Measurements from ENCODE around the gene ZNF500.

The ZNF500 gene

GRCh38 chr16:4753227-4753626, 13.7 kb downstream of the ZNF500 start:
- H3K27ac ChIP-seq: no peak overlapping the region
- no peak for TF ChIP-seq CTCF (conservative IDR thresholded peaks at IDR 0.05)

GRCh38 chr16:4752351-4753100, 14.4 kb downstream of the ZNF500 start:
- no peak overlapping the region for H3K27ac ChIP-seq
- no peak for TF ChIP-seq CTCF (conservative IDR thresholded peaks at IDR 0.05)

- no peak overlapping the region for H3K27ac ChIP-seq
- no peak for TF ChIP-seq CTCF (conservative IDR thresholded peaks at IDR 0.05)
These were observed 16.1 kb downstream of the ZNF500 start for GRCh38 chr16:4750896-4751295.

GRCh38 chr16:4749700-4750257, 17.2 kb downstream of the ZNF500 start:
- H3K27ac ChIP-seq: no peak overlapping the region
- TF ChIP-seq CTCF (conservative IDR thresholded peaks at IDR 0.05): no peak

GRCh38 chr16:4748682-4749411, 18.1 kb downstream of the ZNF500 start:
- TF ChIP-seq CTCF (conservative IDR thresholded peaks at IDR 0.05): no peak
- H3K27ac ChIP-seq: no peak overlapping the region

- TF ChIP-seq CTCF (conservative IDR thresholded peaks at IDR 0.05): no peak
- H3K27ac ChIP-seq: no peak overlapping the region
These were observed 18.9 kb downstream of the ZNF500 start for GRCh38 chr16:4747906-4748681.
